Heart left ventricle (tissue), 13 donors: Measurements from ENCODE around the gene ZNF207.

ENCODE experiments used
- CTCF ChIP-seq, 12 donors: fragments of 200-600 bp; sonication (generic) in 4 of 12; IDR thresholded peaks; one replicate each; pipeline versions ENCODE4 v1.5.0 to v1.8.0; 2018 to 2022; ENCODE audit warnings: antibody characterized with exemption in 12 of 12, mild to moderate bottlenecking in 5 of 12
- POLR2A ChIP-seq, 2 donors: fragments of 450-650 bp; IDR thresholded peaks; one replicate each; pipeline ENCODE4 v1.6.1; 2017; ENCODE audit warnings: antibody characterized with exemption in 2 of 2, mild to moderate bottlenecking in 2 of 2, moderate library complexity in 2 of 2
- donor health status: ischemic (EF 13 %, LVEDD 7.1; RV severe dilation, severe dysfunction).
- donor health status: DM: no; HTN: yes; CAD: no.
- donor health status: DM: no; HTN: no; CAD: no.
- donor health status: ischemic (EF 25% LVEDD 6.9; RV normal size, moderate dysfunction).
- donor health status: ischemic (EF 25% LVEDD 5.7; RV mildly dilated, moderate dysfunction).
- donor health status: ischemic (EF 35%, LVEDD 5.7; RV mildly dilated, moderate dysfunction).
- donor health status: nonischemic (EF 11% LVEDD 7.7; RV severe dilation, severe dysfunction).
- donor health status: DM: yes; HTN: yes; CAD: no.
- donor health status: PGD.
- donor health status: ischemic (EF 29% LVEDD 5.4; RV normal size, mild dysfunction).
- donor health status: nonischemic (EF 23%, LVEDD 6.1; RV moderate dilation, normal function).

GRCh38 chr17:32302037-32302436, 47.9 kb upstream of the ZNF207 start:
- no peak for TF ChIP-seq CTCF (IDR thresholded peaks at IDR 0.05)
- no peak for TF ChIP-seq POLR2A (IDR thresholded peaks at IDR 0.05)
